Lung (tissue), 12 donors: ENCODE measurements around the gene ADK. TPM values are rescaled to one million over a fixed set of nuclear protein-coding genes. Genes with fewer than 3 reads are reported as not detected.
A peak's percentile ranks its signal among the peaks of the same experiment; 100 is the strongest.
"Not testable (repeated sequence)": the region's sequence is repeated elsewhere in the genome, so short reads cannot be mapped to it uniquely, and the experiment has no call there.

Source experiments
- ATAC-seq: fragments of 200-7000 bp; cut with Tn5 transposase; one replicate; pipeline ENCODE4 v1.9.1; 2020; ENCODE audit warnings: moderate number of reproducible peaks; ENCODE audit not compliant: insufficient read depth, low FRiP score
- DNase-seq, 3 donors: peaks; one replicate each; pipeline ENCODE4 v3.0.0-alpha.2; 2013 to 2017
- H3K27ac ChIP-seq, 2 donors: one replicate each; pipeline ENCODE4 v1.5.1; 2013; ENCODE audit warnings: mild to moderate bottlenecking in 2 of 2, moderate library complexity in 2 of 2, control low read depth in 1 of 2, inconsistent platforms in 1 of 2, low read depth in 1 of 2, low read length in 1 of 2
- H3K27me3 ChIP-seq, 3 donors: one replicate each; pipeline ENCODE4 v1.5.1; 2013; ENCODE audit warnings: low read length in 2 of 3; ENCODE audit not compliant: control insufficient read depth in 3 of 3, insufficient read depth in 3 of 3
- H3K36me3 ChIP-seq, 4 donors: one replicate each; pipeline ENCODE4 v1.5.1; 2013; ENCODE audit warnings: low read length in 4 of 4, mild to moderate bottlenecking in 1 of 4, moderate library complexity in 1 of 4; ENCODE audit not compliant: control insufficient read depth in 4 of 4, insufficient read depth in 4 of 4
- H3K4me1 ChIP-seq, 5 donors: one replicate each; pipeline ENCODE4 v1.5.1; 2013; ENCODE audit warnings: low read length in 5 of 5, mild to moderate bottlenecking in 2 of 5, moderate library complexity in 1 of 5; ENCODE audit not compliant: control insufficient read depth in 5 of 5, insufficient read depth in 5 of 5
- H3K4me3 ChIP-seq: one replicate; pipeline ENCODE4 v1.5.1; 2013; ENCODE audit warnings: mild to moderate bottlenecking, control low read depth, moderate library complexity
- H3K9ac ChIP-seq, 2 donors: one replicate each; pipeline ENCODE4 v1.5.1; 2013; ENCODE audit warnings: low read length in 2 of 2, control low read depth in 1 of 2; ENCODE audit not compliant: insufficient read depth in 1 of 2
- H3K9me3 ChIP-seq, 4 donors: one replicate each; pipeline ENCODE4 v1.5.1; 2013; ENCODE audit warnings: low read length in 3 of 4, mild to moderate bottlenecking in 1 of 4, moderate library complexity in 1 of 4; ENCODE audit not compliant: control insufficient read depth in 4 of 4, insufficient read depth in 3 of 4
- CTCF ChIP-seq: IDR thresholded peaks from 2 replicates; pipeline ENCODE4 v1.5.1; 2012; ENCODE audit warnings: mild to moderate bottlenecking; ENCODE audit errors: control extremely low read depth, extremely low read depth
- WGBS, 2 donors: extraction: QIAGEN DNeasy Blood & Tissue Kit; methylation state at CpG; one replicate each; pipeline ENCODE4 v1.1.7; 2013; 5-methylcytosine and 5-hydroxymethylcytosine counted together
- polyA plus RNA-seq, 2 donors: library from polyadenylated mRNA; stranded (reverse); fragments of 200-250 nt; gene quantifications; one replicate each; pipeline ENCODE4 v1.2.1, GENCODE V29; 2013
- total RNA-seq, 2 donors: library from RNA; depleted of rRNA in 1 of 2; stranded (reverse); fragments of >200 nt in 1 of 2; gene quantifications; one replicate each; pipeline ENCODE4 v1.2.1, GENCODE V29; 2014 to 2021
- donor health status: control.
- donor health status: control.
- donor health status: Bipolar disorder and iron deficiency.
- donor health status: healthy.
- donor health status: DM: yes; HTN: yes; CAD: no.

The ADK gene
- total and polyA plus RNA-seq, 4 donors = 31.6 to 82.3 (median 42.9) TPM

DNA sequence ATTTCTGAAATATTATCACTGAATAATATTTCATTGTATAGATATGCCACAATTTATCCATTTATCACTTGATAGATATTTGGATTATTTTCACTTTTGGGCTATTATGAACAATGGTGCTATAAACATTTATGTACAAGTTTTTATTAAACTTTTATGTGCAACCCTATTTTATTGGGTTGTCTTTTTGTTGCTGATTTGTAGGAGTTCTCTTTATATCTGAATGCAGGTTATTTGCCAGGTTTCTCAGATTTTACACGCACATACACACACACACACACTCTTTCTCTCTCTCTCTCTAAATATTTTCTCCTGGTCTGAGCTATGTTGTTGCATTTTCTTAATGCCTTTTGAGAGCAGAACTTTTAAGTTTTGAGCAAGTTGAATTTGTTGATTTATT lies 36.2 kb downstream of the ADK start:
- WGBS, 2 donors = 66 to 88% methylated on average over 1 of the region's 1 CpG
- Histone ChIP-seq H3K9me3 (no peaks in the 10 kb centered on the region), H3K27ac (no peak overlapping the region), H3K4me1 (peaks cover 0 to 10% (median 7%) of the 10 kb centered on the region in 5 donors), H3K27me3 (no peaks in the 10 kb centered on the region), H3K36me3 (no peaks in the 10 kb centered on the region), H3K9ac (no peak overlapping the region), H3K4me3 (no peak overlapping the region)
- TF ChIP-seq CTCF = no peak
- DNase-seq (no peak), ATAC-seq (no peak)

DNA sequence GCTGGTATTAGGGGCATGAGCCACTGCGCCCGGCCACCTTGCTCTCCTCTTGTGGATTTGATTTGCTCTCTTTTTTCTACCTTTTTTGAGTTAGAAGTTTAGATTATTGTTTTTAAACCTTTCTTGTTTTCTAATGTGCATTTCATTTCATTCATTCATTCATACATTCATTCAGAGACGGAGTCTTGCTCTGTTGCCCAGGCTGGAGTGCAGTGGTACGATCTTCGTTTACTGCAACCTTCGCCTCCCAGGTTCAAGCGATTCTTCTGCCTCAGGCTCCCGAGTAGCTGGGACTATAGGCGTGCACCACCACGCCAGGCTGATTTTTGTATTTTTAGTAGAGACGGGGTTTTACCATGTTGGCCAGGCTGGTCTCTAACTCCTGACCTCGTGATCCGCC lies 37.6 kb downstream of the ADK start:
- WGBS, 2 donors = 96 to 98% methylated on average over 13 of the region's 13 CpGs
- not testable (repeated sequence) for H3K36me3 ChIP-seq, H3K9me3 ChIP-seq, H3K27me3 ChIP-seq, DNase-seq, H3K9ac ChIP-seq, ATAC-seq, H3K27ac ChIP-seq, H3K4me3 ChIP-seq
- peaks cover 0 to 10% (median 7%) of the 10 kb centered on the region in 5 donors for H3K4me1 ChIP-seq

- Histone ChIP-seq H3K9ac (no peak overlapping the region), H3K36me3 (no peaks in the 10 kb centered on the region), H3K27me3 (no peaks in the 10 kb centered on the region), H3K9me3 (no peaks in the 10 kb centered on the region), H3K4me3 (no peak overlapping the region), H3K4me1 (peaks cover 0 to 10% (median 7%) of the 10 kb centered on the region in 5 donors), H3K27ac (peak overlapping the region; percentile 4 to 80)
- ATAC-seq (peak; percentile 83), DNase-seq (peak; percentile 40 to 82 (median 69))
- TF ChIP-seq CTCF = no peak
- WGBS, 2 donors = 20 to 23% methylated on average over 3 of the region's 3 CpGs
Measured at GRCh38 chr10:74189999-74190421, 39.0 kb downstream of the ADK start.

DNA sequence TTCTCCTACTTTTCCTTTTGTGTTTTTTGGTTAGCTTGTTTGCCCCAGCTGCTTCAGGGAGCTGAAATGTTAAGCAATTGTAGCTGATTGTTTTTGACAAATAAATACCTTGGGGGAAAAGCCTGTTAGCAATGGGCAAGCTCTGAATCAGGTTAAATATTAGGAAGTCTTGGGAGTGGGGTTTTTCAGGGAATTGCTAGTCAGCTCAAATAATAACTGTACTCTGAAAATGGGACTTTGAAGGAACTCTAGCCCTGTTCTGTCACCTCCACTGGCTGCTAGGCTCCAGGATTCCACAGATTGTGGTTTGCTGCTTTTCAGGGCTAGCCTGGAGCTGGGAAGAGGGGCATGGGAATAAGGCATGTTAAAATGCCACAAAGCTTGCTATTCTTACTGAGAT lies 39.5 kb downstream of the ADK start:
- no peak for ATAC-seq
- Histone ChIP-seq H3K27ac (peak overlapping the region; percentile 4 to 80), H3K4me3 (no peak overlapping the region), H3K9ac (no peak overlapping the region), H3K4me1 (peaks cover 0 to 10% (median 7%) of the 10 kb centered on the region in 5 donors), H3K9me3 (no peaks in the 10 kb centered on the region), H3K36me3 (no peaks in the 10 kb centered on the region), H3K27me3 (no peaks in the 10 kb centered on the region)
- TF ChIP-seq CTCF = no peak
- no peak for DNase-seq
